GM20431 (cell line): ENCODE results near the gene DLG2.
"Not testable (repeated sequence)": the region's sequence is repeated elsewhere in the genome, so short reads cannot be mapped to it uniquely, and the experiment has no call there.

ENCODE experiments used
- in situ Hi-C: fragments of 300-500 bp; cut with MseI, MboI; formaldehyde crosslinking; loops from one replicate; pipeline ENCODE4 v1.15.0; 2020; ENCODE audit warnings: low sequenced_read_pairs; ENCODE audit not compliant: unreplicated experiment

Gene DLG2

GRCh38 chr11:84889556-84889955, 737.6 kb downstream of the DLG2 start:
- in situ Hi-C loops = no loop called here

- in situ Hi-C loops = no loop called here
Observed at GRCh38 chr11:84887055-84887629, 740.0 kb downstream of the DLG2 start.

GRCh38 chr11:84886344-84886743, 740.8 kb downstream of the DLG2 start:
- in situ Hi-C loops = no loop called here

DNA sequence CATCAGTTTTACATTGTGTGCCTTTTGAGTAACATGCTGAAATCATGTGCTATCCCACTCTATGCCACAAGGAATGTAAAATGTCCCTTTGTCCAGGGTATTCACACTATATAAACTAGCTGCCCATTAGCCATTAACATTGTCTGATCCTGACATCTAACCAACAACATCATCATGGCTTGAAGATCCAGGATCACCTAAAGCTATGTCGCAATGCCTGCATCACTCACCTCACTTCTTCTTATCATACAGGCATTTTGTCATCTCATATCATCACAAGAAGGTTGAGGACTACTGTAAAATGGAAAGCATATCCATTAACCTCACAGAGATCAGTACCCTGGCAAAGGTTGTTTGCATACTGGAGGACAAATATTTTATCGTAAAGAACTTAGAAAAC, 742.3 kb downstream of the DLG2 start:
- in situ Hi-C loops = no loop called here

DNA sequence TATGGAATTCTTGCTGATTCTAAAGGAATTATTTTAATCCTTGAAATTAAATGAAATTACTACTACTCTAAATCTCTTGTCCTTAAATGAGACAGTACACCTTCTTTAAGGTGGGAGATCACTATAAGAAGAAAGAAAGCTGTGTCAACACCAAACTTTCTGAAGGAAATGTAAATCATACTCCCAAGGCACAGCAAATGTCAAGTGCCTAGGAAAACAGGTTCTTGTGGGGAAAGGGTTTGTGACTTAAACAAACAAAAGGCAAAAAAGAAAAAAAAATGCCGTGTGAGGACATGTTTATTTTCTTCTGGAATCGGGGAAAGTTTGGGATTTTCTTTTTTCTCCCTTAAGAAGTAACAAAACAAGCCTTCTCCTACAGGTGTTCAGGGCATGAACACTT, 745.1 kb downstream of the DLG2 start:
- in situ Hi-C loops = no loop called here

DNA sequence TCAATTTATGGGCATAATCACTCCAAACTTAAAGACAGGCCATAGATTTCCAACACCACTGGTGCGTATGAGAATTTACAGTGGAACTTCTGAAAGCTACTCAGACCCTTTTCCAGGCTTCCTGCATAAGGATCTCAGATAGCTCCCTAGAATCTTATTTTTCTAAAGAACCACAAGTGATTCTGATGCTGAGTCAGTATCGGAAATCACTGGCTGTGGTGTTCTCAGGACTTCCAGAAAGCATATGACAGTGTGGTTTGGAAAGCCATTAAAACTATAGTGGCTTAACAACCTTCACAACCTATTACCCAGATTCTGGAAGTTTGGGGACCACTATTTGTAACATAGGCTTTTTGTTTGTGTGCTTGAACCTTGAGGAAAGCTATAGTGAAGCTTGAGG, 756.0 kb downstream of the DLG2 start:
- in situ Hi-C loops = no loop called here

DNA sequence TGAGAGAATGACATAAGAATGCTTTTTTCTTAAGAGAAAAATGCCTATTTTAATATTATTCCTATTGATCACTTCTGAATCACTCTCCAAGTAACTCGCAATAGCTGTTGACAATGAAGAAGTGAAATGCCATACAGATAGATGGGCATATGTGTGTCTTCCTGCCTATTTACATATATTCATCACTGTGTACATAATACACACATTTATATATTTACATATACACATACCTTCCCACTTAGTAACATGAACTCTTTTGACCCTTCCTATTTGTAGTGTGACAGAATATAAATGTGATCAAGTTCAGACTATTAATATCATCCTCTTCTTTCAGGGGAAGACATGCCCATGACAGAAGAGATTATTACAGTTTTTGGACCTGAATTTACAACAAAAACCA, 756.7 kb downstream of the DLG2 start:
- in situ Hi-C loops = no loop called here

DNA sequence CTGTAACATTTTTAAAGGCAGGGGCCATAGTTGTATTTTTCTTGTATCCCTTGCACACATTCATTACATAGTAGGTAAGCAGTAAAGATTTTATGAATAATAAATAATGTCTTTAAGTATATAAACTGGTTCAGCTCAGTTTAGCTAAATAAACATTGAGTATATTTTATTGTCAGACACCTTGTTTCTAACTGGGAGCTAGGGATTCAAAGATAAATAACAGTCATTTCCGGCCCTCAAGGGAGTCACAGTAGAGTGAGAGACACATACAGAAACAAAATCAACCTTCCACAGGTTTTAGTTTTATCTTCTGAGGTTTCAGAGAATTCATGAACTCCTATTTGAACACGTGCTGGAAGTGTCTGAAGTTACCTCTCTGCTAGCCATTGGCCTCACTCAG, 760.2 kb downstream of the DLG2 start:
- in situ Hi-C loops = no loop called here

DNA sequence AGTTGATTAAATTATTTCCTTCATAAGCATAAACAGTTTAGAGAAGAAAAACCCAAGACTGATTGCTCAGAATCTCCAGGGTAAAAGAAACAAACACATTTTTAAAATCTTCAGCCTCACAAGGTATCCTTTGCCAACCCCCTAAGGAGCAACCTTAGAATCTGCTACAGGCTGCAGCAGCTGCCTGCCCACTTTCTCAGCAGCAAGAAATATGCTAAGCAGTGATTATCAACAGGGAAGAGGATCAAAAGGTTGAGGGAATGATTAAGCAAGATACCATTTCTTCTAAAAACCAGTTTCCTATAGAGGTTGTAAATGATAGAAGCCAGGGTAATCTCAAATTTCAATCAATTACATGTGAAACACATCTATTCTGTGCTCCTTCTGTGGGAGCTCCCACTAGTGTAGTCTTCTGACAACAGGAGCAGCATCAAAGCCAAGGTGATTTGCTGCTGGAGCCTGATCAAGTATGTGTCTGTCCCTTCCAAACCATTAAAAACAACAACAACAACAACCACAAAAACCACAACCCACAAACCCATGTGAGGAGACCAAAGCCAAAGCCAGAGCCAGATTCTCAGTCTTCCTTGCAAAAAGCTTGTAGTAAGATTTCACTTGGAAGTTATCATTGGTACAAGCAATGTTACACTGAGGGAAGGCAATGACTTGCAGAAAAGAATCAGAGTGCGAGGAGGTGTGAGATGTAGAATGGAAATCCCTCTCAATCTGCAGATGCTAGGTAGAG, 761.2 kb downstream of the DLG2 start:
- in situ Hi-C loops = no loop called here

- in situ Hi-C loops = no loop called here
Observed at GRCh38 chr11:84865257-84865656, 761.9 kb downstream of the DLG2 start.

DNA sequence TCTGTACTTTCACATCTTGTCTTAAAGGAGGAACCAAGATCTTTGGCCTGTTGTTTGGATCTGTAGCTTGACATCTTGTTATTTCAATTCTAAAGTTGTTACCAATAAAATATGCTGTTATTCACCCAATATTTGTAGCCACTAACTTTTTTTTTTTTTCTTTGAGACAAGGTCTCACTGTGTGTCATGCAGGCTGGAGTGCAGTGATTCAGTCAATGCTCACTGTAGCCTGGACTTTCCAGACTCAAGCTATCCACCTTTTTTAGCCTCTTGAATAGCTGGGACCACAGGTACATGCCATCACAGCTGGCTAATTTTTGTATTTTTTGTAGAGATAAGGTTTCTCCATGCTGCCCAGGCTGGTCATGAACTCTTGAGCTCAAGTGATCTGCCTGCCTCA, 769.4 kb downstream of the DLG2 start:
- in situ Hi-C loops = no loop called here

DNA sequence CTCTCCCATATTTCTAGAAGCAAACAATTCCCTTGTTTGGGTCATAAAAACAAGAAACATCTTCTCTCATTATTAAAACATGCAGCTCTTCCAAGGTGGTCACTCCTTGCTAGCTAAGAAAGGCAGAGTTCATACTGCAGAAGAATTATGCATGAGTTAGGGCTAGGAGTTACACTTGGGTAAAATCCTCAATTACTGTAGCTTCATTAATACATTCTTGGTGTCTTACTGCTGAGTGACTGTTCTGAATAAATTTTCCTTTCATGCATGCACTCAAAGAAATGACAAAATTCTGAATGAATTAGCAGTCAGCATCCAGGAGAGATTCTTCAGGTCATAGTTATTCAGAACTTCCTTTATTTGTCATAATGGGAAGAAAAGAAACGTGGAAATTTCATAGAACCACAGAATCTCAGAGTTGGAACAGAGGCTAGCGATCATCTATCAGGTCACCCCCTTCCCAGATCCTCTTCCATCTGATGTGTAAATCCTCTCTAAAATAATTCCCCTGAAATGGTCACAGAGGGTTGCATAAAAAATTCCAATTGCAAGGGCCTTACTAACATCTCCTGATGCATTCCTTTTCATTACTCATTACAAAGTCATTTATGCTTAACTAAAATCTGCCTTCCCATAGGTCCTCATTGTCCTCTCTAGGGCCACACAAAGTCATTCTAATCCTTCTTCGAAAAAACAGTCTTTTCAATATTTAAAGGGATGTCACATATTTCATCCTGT, 771.5 kb downstream of the DLG2 start:
- in situ Hi-C loops = no loop called here

- in situ Hi-C loops = no loop called here
Observed at GRCh38 chr11:84854498-84854880, 772.7 kb downstream of the DLG2 start.

DNA sequence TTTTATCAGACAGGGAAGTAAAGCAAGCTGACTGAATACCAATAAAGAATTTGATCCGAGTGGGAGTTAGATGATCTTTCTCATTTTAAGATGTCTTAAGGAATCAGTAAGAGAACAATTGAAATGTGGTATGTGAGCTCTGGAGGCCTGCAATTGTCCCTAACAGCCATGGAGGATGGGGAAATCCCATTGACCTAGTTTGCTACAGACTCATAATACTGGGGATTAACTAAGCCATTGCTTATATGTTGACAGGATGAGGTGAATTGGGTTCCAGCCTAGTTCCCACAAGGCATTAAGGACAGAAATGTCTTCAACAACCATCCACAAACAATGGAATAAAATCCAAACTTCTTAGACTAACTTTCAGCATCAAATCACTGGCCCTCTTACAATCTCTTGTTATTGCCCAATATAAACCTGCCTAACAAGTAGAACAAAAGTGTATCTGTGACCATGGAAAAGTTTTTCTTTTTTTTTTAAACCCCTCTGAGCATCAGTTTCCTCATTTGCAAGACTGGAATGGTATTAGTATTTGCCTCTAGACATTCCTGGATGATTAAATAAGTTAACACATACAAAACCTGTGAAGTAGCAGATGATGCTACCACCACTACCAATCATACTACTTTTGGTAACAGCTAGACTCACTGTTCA, 773.2 kb downstream of the DLG2 start:
- in situ Hi-C loops = no loop called here

GRCh38 chr11:84847842-84848241, 779.3 kb downstream of the DLG2 start:
- in situ Hi-C loops = no loop called here

- in situ Hi-C loops = not testable (repeated sequence)
Observed at GRCh38 chr11:84840201-84840600, 786.9 kb downstream of the DLG2 start.

DNA sequence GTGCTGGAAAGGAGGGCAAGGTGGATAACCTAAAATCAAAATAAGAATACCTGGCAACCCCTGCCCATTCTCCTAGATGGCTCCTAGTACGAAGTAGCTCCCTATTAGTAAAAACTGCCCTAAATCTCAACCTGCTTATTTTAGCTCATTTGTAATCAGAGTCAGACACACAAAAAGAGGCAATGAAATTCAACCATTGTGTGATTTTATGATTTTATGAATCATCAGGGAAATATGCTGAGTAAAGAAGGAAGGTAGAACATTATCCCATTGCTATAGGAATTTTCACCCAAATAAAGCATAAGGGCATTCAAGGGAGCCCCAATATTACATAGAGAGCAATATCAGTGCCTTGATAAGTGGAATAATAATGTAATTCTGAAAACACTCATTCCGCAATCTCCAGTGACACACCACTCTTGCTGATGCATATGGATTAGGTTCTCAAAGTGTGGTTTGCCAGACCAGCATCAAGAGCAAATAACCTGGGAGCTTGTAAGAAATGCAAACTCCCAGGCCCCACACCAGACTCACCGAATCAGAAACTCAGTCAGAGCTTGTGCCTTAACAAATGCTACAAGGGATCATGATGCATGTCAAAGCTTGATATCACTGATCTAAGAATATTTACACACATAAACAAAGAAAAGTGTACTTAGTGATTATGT, 789.6 kb downstream of the DLG2 start:
- in situ Hi-C loops = no loop called here

- in situ Hi-C loops = no loop called here
Observed at GRCh38 chr11:84836371-84836770, 790.8 kb downstream of the DLG2 start.

DNA sequence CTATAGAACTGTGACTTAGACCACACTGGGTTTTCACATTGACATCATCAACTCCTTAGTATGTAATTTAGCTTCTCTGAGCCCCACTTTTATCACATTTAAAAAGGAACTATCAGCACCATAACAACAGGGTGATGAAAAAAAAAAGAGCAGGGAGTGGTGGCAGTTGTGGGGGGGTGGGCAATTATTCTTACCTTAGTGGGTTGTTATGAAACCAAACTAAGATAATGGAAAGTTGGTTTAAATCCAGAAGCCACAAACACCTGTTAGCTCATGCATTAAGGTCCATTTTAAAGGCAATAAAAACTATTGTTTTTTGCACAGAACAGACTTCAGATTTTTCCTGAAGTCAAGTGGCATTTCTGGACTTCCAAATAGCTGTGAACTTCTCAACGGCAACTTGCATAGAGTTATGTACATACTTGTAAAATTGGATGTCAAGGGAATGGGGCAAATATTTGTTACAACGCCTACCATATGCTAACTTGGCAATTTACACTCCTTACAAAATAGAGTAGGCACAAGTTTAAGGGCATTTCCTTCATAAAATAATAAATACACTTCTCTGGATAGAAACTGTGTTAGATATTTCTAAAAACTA, 793.6 kb downstream of the DLG2 start:
- in situ Hi-C loops = no loop called here

GRCh38 chr11:84830372-84830771, 796.8 kb downstream of the DLG2 start:
- in situ Hi-C loops = no loop called here
